ENCODE results near the gene MPEG1. TPM values are rescaled to one million over a fixed set of nuclear protein-coding genes. Genes with fewer than 3 reads are reported as not detected.

Gene MPEG1, protein sequence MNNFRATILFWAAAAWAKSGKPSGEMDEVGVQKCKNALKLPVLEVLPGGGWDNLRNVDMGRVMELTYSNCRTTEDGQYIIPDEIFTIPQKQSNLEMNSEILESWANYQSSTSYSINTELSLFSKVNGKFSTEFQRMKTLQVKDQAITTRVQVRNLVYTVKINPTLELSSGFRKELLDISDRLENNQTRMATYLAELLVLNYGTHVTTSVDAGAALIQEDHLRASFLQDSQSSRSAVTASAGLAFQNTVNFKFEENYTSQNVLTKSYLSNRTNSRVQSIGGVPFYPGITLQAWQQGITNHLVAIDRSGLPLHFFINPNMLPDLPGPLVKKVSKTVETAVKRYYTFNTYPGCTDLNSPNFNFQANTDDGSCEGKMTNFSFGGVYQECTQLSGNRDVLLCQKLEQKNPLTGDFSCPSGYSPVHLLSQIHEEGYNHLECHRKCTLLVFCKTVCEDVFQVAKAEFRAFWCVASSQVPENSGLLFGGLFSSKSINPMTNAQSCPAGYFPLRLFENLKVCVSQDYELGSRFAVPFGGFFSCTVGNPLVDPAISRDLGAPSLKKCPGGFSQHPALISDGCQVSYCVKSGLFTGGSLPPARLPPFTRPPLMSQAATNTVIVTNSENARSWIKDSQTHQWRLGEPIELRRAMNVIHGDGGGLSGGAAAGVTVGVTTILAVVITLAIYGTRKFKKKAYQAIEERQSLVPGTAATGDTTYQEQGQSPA
- 1 to 10 TPM in 1 of 2 donors, under 1 TPM in 1; 0.61 to 1.3 TPM for polyA plus RNA-seq

DNA sequence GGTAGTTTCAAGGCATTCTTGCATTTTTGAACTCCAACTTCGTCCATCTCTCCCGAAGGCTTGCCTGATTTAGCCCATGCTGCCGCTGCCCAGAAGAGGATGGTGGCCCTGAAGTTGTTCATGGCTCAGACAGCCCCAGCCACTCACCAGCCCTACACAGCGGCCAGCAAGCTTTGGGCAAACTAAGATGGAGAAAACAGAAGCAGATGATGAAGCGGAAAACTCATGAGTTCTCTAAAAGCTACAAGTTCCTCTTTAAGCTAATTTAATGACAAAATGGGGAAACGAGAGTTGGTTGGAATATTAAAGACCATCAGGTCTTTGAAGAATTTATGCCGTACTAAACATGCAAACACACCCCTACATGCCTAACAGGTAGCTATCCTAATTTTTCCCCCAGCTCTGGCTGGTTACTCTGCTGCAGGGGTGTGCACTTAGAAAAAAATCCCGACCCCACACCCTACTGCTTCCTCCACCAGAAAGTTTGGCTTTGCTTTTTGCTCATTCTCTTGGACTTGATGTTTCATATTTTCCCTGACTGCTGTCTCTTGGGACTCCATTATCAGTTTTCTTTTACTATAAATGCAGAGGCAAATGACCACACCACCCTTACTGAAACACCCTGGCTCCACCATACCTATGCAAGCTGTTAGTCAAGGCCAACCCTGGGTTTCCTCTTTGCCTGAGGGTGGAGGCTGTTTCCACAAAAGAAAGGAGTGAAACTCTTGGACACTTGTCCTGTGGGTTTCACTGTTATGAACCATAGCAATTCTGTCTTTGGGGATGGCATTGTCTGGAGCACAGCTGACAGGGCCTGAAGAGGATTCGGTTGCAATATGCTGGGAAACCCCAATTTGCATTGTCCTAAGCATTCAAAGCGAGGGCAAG is at the start of gene MPEG1:
Gene MPEG1 (minus strand): TSS at position 184 of the 888 bp plus-strand sequence. CDS start 62 bp downstream, at position 122.
- H3K27me3 ChIP-seq (ENCODE audit: control insufficient read depth in 1 of 2, insufficient read depth in 2 of 2, low read length in 2 of 2): no peaks in the 10 kb centered on the region
- 81 to 87% methylated on average over 10 of the region's 10 CpGs for WGBS, 2 donors
- H3K36me3 ChIP-seq (ENCODE audit: control insufficient read depth in 2 of 2, insufficient read depth in 2 of 2, low read length in 1 of 2): no peaks in the 10 kb centered on the region
- H3K9me3 ChIP-seq (ENCODE audit: control insufficient read depth in 2 of 2, insufficient read depth in 1 of 2, low read depth in 1 of 2, low read length in 1 of 2): no peaks in the 10 kb centered on the region
- H3K4me1 ChIP-seq (ENCODE audit: control insufficient read depth in 2 of 2, insufficient read depth in 2 of 2, low read length in 1 of 2): no peaks in the 10 kb centered on the region
- no peak within 1 kb of the TSS for H3K4me3 ChIP-seq (ENCODE audit: low read depth in 1 of 2, low read length in 2 of 2)
- H3K27ac ChIP-seq (ENCODE audit: low read depth in 2 of 2, low read length in 1 of 2): peak within 1 kb of the TSS in 1 of 2 donors; percentile 4

DNA sequence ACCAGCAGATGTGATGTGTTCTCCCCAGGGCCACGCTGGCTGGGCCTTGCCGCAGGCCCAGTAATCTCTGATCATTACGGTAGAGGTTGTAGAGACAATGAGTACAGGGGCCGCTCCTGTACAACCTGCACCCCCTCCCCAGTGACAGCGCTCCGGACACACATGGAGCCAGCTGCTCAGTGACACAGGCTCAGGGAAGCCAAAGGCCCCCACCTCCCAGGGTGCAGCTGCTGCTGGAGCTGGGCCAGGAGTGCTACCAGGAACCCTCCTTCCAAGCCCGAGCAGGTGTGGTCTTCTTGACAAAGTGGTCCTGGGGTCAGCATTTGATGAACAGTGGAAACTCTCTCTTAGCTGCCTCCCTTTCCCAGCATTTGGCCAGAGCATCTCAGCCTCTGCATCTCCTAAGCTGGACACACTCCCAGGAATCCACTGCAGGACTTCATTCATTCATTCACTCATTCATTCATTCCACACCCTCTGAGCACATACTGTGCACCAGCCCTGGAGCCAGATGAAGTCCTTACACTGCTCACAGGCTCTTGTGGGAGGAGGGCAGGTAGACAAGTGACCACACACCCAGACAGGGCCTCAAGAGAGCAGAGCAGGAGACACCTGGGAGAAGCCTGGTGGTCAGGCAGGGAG is 49.6 kb upstream of the MPEG1 start:
- Histone ChIP-seq H3K27me3 (ENCODE audit: control insufficient read depth in 1 of 2, insufficient read depth in 2 of 2, low read length in 2 of 2) (no peaks in the 10 kb centered on the region), H3K36me3 (ENCODE audit: control insufficient read depth in 2 of 2, insufficient read depth in 2 of 2, low read length in 1 of 2) (no peaks in the 10 kb centered on the region), H3K27ac (ENCODE audit: low read depth in 2 of 2, low read length in 1 of 2) (no peak overlapping the region), H3K4me1 (ENCODE audit: control insufficient read depth in 2 of 2, insufficient read depth in 2 of 2, low read length in 1 of 2) (no peaks in the 10 kb centered on the region), H3K9me3 (ENCODE audit: control insufficient read depth in 2 of 2, insufficient read depth in 1 of 2, low read depth in 1 of 2, low read length in 1 of 2) (no peaks in the 10 kb centered on the region), H3K4me3 (ENCODE audit: low read depth in 1 of 2, low read length in 2 of 2) (no peak overlapping the region)
- 79 to 81% methylated on average over 7 of the region's 7 CpGs for WGBS, 2 donors

DNA sequence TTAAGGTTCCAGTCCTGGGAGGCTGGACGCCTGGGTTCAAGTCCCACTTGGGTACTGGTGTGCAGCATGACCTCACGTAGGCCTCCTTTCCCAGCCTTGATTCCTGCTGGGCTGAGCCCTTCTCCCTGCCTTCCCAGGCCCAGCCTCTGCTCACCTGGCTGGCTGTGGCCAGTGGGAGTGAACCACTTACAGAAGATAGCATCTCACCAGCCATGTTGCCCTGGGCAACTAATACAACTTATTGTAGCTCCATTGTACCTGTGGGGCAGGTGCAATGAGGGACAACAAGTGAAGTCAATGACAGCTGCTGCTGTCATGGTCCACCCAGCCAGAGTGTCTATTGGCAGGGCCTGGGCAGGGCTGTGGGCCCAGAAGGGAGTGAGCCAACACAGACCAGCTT is 48.4 kb upstream of the MPEG1 start:
- no peak overlapping the region for H3K27ac ChIP-seq (ENCODE audit: low read depth in 2 of 2, low read length in 1 of 2)
- WGBS, 2 donors: 82 to 92% methylated on average over 2 of the region's 2 CpGs
- H3K9me3 ChIP-seq (ENCODE audit: control insufficient read depth in 2 of 2, insufficient read depth in 1 of 2, low read depth in 1 of 2, low read length in 1 of 2): no peaks in the 10 kb centered on the region
- no peak overlapping the region for H3K4me3 ChIP-seq (ENCODE audit: low read depth in 1 of 2, low read length in 2 of 2)
- no peaks in the 10 kb centered on the region for H3K36me3 ChIP-seq (ENCODE audit: control insufficient read depth in 2 of 2, insufficient read depth in 2 of 2, low read length in 1 of 2)
- H3K27me3 ChIP-seq (ENCODE audit: control insufficient read depth in 1 of 2, insufficient read depth in 2 of 2, low read length in 2 of 2): no peaks in the 10 kb centered on the region
- H3K4me1 ChIP-seq (ENCODE audit: control insufficient read depth in 2 of 2, insufficient read depth in 2 of 2, low read length in 1 of 2): peaks cover 0 to 3% of the 10 kb centered on the region in 2 donors

DNA sequence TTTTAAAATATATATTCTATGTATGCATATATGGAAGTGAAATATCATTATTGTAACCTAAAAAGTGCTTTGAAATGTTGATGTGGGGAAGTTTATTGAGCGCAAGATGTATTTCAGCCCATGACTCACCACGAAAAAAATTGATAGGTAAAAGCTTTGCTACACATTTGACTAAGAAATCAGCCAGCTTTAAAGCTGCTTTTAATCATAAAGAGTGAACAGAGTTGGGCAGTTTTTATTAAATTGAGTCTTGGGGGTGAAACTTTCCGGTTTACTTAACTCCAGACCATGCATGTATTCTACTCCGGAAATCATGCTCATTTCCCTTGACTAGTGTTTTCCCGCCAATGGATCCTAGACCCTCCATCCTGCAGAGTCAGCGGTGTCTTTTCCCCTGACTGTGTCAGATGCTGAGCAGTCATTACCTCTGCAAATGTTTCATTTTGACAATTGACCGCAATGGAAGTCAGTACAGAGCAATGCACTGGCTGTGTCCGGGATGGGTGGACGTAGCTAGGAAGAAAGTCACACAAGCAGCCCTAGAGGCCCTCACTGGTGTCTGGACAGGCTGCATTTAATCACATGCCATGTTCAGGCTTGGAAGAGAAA is 47.2 kb upstream of the MPEG1 start:
- H3K27me3 ChIP-seq (ENCODE audit: control insufficient read depth in 1 of 2, insufficient read depth in 2 of 2, low read length in 2 of 2): no peaks in the 10 kb centered on the region
- H3K4me3 ChIP-seq (ENCODE audit: low read depth in 1 of 2, low read length in 2 of 2): no peak overlapping the region
- 81 to 82% methylated on average over 9 of the region's 9 CpGs for WGBS, 2 donors
- H3K36me3 ChIP-seq (ENCODE audit: control insufficient read depth in 2 of 2, insufficient read depth in 2 of 2, low read length in 1 of 2): no peaks in the 10 kb centered on the region
- peaks cover 0 to 3% of the 10 kb centered on the region in 2 donors for H3K4me1 ChIP-seq (ENCODE audit: control insufficient read depth in 2 of 2, insufficient read depth in 2 of 2, low read length in 1 of 2)
- H3K27ac ChIP-seq (ENCODE audit: low read depth in 2 of 2, low read length in 1 of 2): no peak overlapping the region
- no peaks in the 10 kb centered on the region for H3K9me3 ChIP-seq (ENCODE audit: control insufficient read depth in 2 of 2, insufficient read depth in 1 of 2, low read depth in 1 of 2, low read length in 1 of 2)

DNA sequence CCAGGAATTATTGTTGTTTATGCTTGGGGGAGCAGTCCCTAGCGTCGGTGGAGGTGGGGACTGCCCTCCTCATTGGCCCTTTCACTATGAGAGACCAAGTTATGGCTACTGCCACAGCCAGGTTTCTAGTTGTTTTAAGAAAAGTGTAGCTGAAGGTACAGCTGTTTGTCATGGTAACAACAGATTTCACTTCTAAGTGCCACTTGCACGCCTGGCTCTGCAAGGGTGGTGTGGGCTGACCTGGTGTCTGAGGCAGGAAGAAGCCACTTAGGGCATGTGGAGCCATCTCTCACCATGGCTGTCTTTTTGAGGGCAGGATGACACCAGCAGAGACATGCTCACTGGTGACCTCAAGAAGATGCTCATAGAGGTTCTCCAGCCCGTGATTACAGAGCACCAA is 46.3 kb upstream of the MPEG1 start:
- Histone ChIP-seq H3K27ac (ENCODE audit: low read depth in 2 of 2, low read length in 1 of 2) (no peak overlapping the region), H3K27me3 (ENCODE audit: control insufficient read depth in 1 of 2, insufficient read depth in 2 of 2, low read length in 2 of 2) (no peaks in the 10 kb centered on the region), H3K36me3 (ENCODE audit: control insufficient read depth in 2 of 2, insufficient read depth in 2 of 2, low read length in 1 of 2) (no peaks in the 10 kb centered on the region), H3K9me3 (ENCODE audit: control insufficient read depth in 2 of 2, insufficient read depth in 1 of 2, low read depth in 1 of 2, low read length in 1 of 2) (no peaks in the 10 kb centered on the region), H3K4me3 (ENCODE audit: low read depth in 1 of 2, low read length in 2 of 2) (no peak overlapping the region), H3K4me1 (ENCODE audit: control insufficient read depth in 2 of 2, insufficient read depth in 2 of 2, low read length in 1 of 2) (peaks cover 0 to 3% of the 10 kb centered on the region in 2 donors)
- 64 to 75% methylated on average over 4 of the region's 4 CpGs for WGBS, 2 donors

DNA sequence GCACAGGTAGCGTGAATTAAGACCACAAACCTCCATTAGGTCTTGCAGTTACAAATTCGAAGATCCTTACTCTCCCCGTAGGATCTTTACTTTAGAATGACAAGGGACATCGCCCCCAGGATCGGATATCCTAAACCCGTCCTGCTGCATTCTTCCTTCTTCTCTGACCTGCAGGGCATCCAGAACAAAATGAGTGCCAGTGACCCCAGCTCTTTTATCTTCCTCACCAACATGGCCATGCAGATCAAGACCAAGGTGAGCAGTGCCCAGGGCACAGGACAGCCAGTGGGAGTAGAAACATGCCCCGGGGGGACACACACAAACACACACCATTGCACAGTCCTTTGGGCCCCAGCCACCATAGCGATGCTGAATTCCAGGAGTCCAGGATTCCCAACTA is 42.6 kb upstream of the MPEG1 start:
- 65 to 66% methylated on average over 8 of the region's 8 CpGs for WGBS, 2 donors
- Histone ChIP-seq H3K4me1 (ENCODE audit: control insufficient read depth in 2 of 2, insufficient read depth in 2 of 2, low read length in 1 of 2) (peaks cover 0 to 3% of the 10 kb centered on the region in 2 donors), H3K27me3 (ENCODE audit: control insufficient read depth in 1 of 2, insufficient read depth in 2 of 2, low read length in 2 of 2) (no peaks in the 10 kb centered on the region), H3K27ac (ENCODE audit: low read depth in 2 of 2, low read length in 1 of 2) (no peak overlapping the region), H3K9me3 (ENCODE audit: control insufficient read depth in 2 of 2, insufficient read depth in 1 of 2, low read depth in 1 of 2, low read length in 1 of 2) (no peaks in the 10 kb centered on the region), H3K36me3 (ENCODE audit: control insufficient read depth in 2 of 2, insufficient read depth in 2 of 2, low read length in 1 of 2) (no peaks in the 10 kb centered on the region), H3K4me3 (ENCODE audit: low read depth in 1 of 2, low read length in 2 of 2) (no peak overlapping the region)

DNA sequence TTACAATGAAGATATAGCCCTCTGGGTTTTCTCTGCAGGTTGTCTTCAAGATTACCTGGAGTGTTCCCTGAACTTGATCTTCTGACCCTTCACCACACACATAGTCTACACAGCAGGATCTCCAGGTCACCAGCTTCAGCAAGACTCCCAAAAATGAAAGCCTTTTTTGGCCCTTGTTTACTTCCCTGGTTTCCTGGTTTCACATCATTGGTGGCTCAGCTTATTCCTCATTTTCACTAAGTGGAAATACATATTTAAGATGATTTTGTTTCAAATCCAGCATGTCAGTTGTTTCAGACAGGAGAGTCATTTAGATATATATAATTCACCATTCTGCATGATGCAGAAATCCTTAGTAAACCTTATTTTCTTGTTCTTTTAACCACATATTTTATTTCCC is 41.6 kb upstream of the MPEG1 start:
- Histone ChIP-seq H3K27ac (ENCODE audit: low read depth in 2 of 2, low read length in 1 of 2) (no peak overlapping the region), H3K4me3 (ENCODE audit: low read depth in 1 of 2, low read length in 2 of 2) (no peak overlapping the region), H3K4me1 (ENCODE audit: control insufficient read depth in 2 of 2, insufficient read depth in 2 of 2, low read length in 1 of 2) (peaks cover 0 to 3% of the 10 kb centered on the region in 2 donors), H3K9me3 (ENCODE audit: control insufficient read depth in 2 of 2, insufficient read depth in 1 of 2, low read depth in 1 of 2, low read length in 1 of 2) (no peaks in the 10 kb centered on the region), H3K27me3 (ENCODE audit: control insufficient read depth in 1 of 2, insufficient read depth in 2 of 2, low read length in 2 of 2) (no peaks in the 10 kb centered on the region), H3K36me3 (ENCODE audit: control insufficient read depth in 2 of 2, insufficient read depth in 2 of 2, low read length in 1 of 2) (no peaks in the 10 kb centered on the region)

DNA sequence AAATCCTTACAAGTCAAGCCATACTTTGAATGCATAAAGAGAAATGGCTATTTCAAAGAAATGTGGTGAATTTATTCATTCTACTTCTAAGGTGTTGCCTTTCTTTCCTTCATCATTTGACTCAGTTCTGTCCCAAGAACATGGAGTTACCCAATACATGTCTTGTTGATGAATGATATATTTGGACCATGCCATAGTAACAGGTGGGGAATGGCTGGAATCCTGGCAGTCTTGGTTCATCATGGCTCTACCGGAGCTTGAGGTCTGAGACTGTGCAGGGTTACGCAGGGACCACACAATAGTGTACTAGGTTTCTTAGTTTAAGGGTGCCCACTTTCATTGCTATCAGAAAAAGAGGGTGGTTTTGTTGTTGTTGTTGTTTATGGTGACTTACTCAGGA is 40.3 kb upstream of the MPEG1 start:
- no peaks in the 10 kb centered on the region for H3K9me3 ChIP-seq (ENCODE audit: control insufficient read depth in 2 of 2, insufficient read depth in 1 of 2, low read depth in 1 of 2, low read length in 1 of 2)
- H3K27ac ChIP-seq (ENCODE audit: low read depth in 2 of 2, low read length in 1 of 2): no peak overlapping the region
- no peaks in the 10 kb centered on the region for H3K27me3 ChIP-seq (ENCODE audit: control insufficient read depth in 1 of 2, insufficient read depth in 2 of 2, low read length in 2 of 2)
- no peaks in the 10 kb centered on the region for H3K36me3 ChIP-seq (ENCODE audit: control insufficient read depth in 2 of 2, insufficient read depth in 2 of 2, low read length in 1 of 2)
- 89 to 95% methylated on average over 2 of the region's 2 CpGs for WGBS, 2 donors
- H3K4me3 ChIP-seq (ENCODE audit: low read depth in 1 of 2, low read length in 2 of 2): no peak overlapping the region
- H3K4me1 ChIP-seq (ENCODE audit: control insufficient read depth in 2 of 2, insufficient read depth in 2 of 2, low read length in 1 of 2): peaks cover 0 to 3% of the 10 kb centered on the region in 2 donors

DNA sequence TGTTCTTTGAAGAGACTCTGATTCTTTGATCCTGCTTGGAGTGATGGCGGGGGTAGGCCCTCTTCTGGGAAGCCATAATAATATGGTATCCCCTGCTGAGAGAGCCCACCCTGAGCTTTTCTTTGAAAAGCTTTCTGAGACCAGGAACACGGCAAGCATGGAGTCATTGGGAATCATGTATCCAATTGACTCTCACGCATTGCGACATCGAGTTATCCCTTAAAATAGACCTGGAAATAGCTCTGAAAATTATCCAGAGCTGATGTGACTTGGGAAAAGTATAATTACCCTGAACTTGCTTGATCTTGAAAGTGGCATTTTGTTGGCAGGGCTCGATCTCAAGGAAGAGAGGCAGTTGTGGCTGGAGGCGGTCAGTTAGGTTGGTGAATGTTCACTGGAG is 36.8 kb upstream of the MPEG1 start:
- no peaks in the 10 kb centered on the region for H3K9me3 ChIP-seq (ENCODE audit: control insufficient read depth in 2 of 2, insufficient read depth in 1 of 2, low read depth in 1 of 2, low read length in 1 of 2)
- H3K27ac ChIP-seq (ENCODE audit: low read depth in 2 of 2, low read length in 1 of 2): no peak overlapping the region
- H3K36me3 ChIP-seq (ENCODE audit: control insufficient read depth in 2 of 2, insufficient read depth in 2 of 2, low read length in 1 of 2): no peaks in the 10 kb centered on the region
- H3K27me3 ChIP-seq (ENCODE audit: control insufficient read depth in 1 of 2, insufficient read depth in 2 of 2, low read length in 2 of 2): no peaks in the 10 kb centered on the region
- no peaks in the 10 kb centered on the region for H3K4me1 ChIP-seq (ENCODE audit: control insufficient read depth in 2 of 2, insufficient read depth in 2 of 2, low read length in 1 of 2)
- H3K4me3 ChIP-seq (ENCODE audit: low read depth in 1 of 2, low read length in 2 of 2): no peak overlapping the region
- WGBS, 2 donors: 91% methylated on average over 7 of the region's 7 CpGs
